Kidney epithelial cell (primary cell): ENCODE data around the gene MAD1L1. TPM values are rescaled to one million over a fixed set of nuclear protein-coding genes. Genes with fewer than 3 reads are reported as not detected.

Experiments
- DNase-seq: peaks from one replicate; pipeline ENCODE4 v3.0.0-alpha.2; 2010; ENCODE audit warnings: low read depth
- H3K27me3 ChIP-seq: 2 replicates; pipeline ENCODE4 v1.6.0; 2011; ENCODE audit warnings: low read length; ENCODE audit not compliant: control insufficient read depth, insufficient read depth
- H3K36me3 ChIP-seq: 2 replicates; pipeline ENCODE4 v1.5.1; 2011; ENCODE audit warnings: low read length; ENCODE audit not compliant: control insufficient read depth, insufficient read depth
- H3K4me3 ChIP-seq: 2 replicates; pipeline ENCODE4 v1.5.1; 2011; ENCODE audit warnings: low read depth, mild to moderate bottlenecking, control low read depth, low read length
- CTCF ChIP-seq: IDR thresholded peaks from 2 replicates; pipeline ENCODE4 v1.5.1; 2011; ENCODE audit warnings: mild to moderate bottlenecking, moderate library complexity, low read length, control low read depth, inconsistent platforms; ENCODE audit not compliant: insufficient read depth, poor library complexity, severe bottlenecking
- total RNA-seq: library from RNA; depleted of rRNA; stranded (reverse); fragments of >200 nt; gene quantifications from 2 replicates; pipeline ENCODE4 v1.2.3, GENCODE V29; 2015

MAD1L1 gene
- total RNA-seq, 1 donor from 2014 or later = 61.2 TPM

GRCh38 chr7:1768832-1769231 lies 463.9 kb downstream of the MAD1L1 start:
- no peaks in the 10 kb centered on the region for H3K27me3 ChIP-seq
- H3K4me3 ChIP-seq = no peak overlapping the region
- H3K36me3 ChIP-seq = no peaks in the 10 kb centered on the region
- DNase-seq = no peak
- no peak for TF ChIP-seq CTCF

GRCh38 chr7:1767524-1767923 lies 465.2 kb downstream of the MAD1L1 start:
- Histone ChIP-seq H3K27me3 (no peaks in the 10 kb centered on the region), H3K4me3 (no peak overlapping the region), H3K36me3 (no peaks in the 10 kb centered on the region)
- no peak for TF ChIP-seq CTCF
- DNase-seq = no peak

Other genes with a start within 250 kb of the MAD1L1 start
- 21.7 and 26.3 TPM in 2 replicates for gene MRM2, start 9.3 kb upstream of the MAD1L1 start, total RNA-seq
- 15.5 and 21.0 TPM in 2 replicates for gene NUDT1, start 9.3 kb upstream of the MAD1L1 start, total RNA-seq
- gene SNX8, start 81.5 kb upstream of the MAD1L1 start, total RNA-seq = 43.8 and 47.7 TPM in 2 replicates
- gene EIF3B, start 121.9 kb upstream of the MAD1L1 start, total RNA-seq = 149 and 153 TPM in 2 replicates
- gene CHST12, start 170.7 kb upstream of the MAD1L1 start, total RNA-seq = 7.5 and 11.6 TPM in 2 replicates
- gene GRIFIN, start 243.5 kb upstream of the MAD1L1 start, total RNA-seq = not detected in 2 replicates